Colonic mucosa (tissue), 4 donors: ENCODE results near the gene TARS1. TPM values are rescaled to one million over a fixed set of nuclear protein-coding genes. Genes with fewer than 3 reads are reported as not detected.

Experiments
- DNase-seq: peaks from one replicate; pipeline ENCODE4 v3.0.0-alpha.2; 2020
- H3K27ac ChIP-seq: fragments of 200-600 bp; one replicate; pipeline ENCODE4 v1.8.0; 2021
- H3K27me3 ChIP-seq: fragments of 200-600 bp; one replicate; pipeline ENCODE4 v1.8.0; 2021
- H3K36me3 ChIP-seq: fragments of 200-600 bp; one replicate; pipeline ENCODE4 v1.8.0; 2021
- H3K4me1 ChIP-seq: fragments of 200-600 bp; one replicate; pipeline ENCODE4 v1.8.0; 2021; ENCODE audit warnings: mild to moderate bottlenecking
- H3K4me3 ChIP-seq: fragments of 200-600 bp; one replicate; pipeline ENCODE4 v1.8.0; 2021
- H3K9ac ChIP-seq, 2 donors: one replicate each; pipeline ENCODE4 v1.7.0; 2013; ENCODE audit warnings: control low read depth in 2 of 2, low read depth in 2 of 2, low read length in 2 of 2
- H3K9me3 ChIP-seq: fragments of 200-600 bp; one replicate; pipeline ENCODE4 v1.8.0; 2021
- intact Hi-C: fragments of 100-400 bp; cut with DNase I; formaldehyde crosslinking; loops from one replicate; pipeline ENCODE4 v1.14.1; 2022
- total RNA-seq, 2 donors: library from RNA; stranded (reverse); fragmentation: NEBNext Ultra II Directional in 1 of 2; extraction: Animal tissue kit (Norgen Biotek cat#: 25700) in 1 of 2; gene quantifications; one replicate each; pipeline ENCODE4 v1.2.1, GENCODE V29; 2021
- TF ChIP-seq, protein P1 (sequence below): fragments of 200-600 bp; IDR thresholded peaks from one replicate; pipeline ENCODE4 v1.8.0; 2022; ENCODE audit warnings: antibody characterized with exemption, mild to moderate bottlenecking
- donor health status: healthy.
- donor health status: DM: no; HTN: no; CAD: no.
- donor health status: DM: no; HTN: no; CAD: no.

The TARS1 gene
- total RNA-seq, 2 donors from 2014 or later = 146 to 187 TPM

GRCh38 chr5:33438996-33439395 is 1.8 kb upstream of the TARS1 start:
- no peaks in the 10 kb centered on the region for H3K27me3 ChIP-seq
- intact Hi-C loops = loop anchor here (5.0 kb wide), 1 partner anchor 493 kb away; no protein-coding TSS in a partner anchor
- H3K9me3 ChIP-seq = no peaks in the 10 kb centered on the region
- H3K4me1 ChIP-seq = no peaks in the 10 kb centered on the region
- peak overlapping the region; percentile 70 for H3K4me3 ChIP-seq
- H3K36me3 ChIP-seq = no peaks in the 10 kb centered on the region
- peak overlapping the region in 1 of 2 donors; percentile 97 for H3K9ac ChIP-seq
- TF ChIP-seq, protein P1, sequence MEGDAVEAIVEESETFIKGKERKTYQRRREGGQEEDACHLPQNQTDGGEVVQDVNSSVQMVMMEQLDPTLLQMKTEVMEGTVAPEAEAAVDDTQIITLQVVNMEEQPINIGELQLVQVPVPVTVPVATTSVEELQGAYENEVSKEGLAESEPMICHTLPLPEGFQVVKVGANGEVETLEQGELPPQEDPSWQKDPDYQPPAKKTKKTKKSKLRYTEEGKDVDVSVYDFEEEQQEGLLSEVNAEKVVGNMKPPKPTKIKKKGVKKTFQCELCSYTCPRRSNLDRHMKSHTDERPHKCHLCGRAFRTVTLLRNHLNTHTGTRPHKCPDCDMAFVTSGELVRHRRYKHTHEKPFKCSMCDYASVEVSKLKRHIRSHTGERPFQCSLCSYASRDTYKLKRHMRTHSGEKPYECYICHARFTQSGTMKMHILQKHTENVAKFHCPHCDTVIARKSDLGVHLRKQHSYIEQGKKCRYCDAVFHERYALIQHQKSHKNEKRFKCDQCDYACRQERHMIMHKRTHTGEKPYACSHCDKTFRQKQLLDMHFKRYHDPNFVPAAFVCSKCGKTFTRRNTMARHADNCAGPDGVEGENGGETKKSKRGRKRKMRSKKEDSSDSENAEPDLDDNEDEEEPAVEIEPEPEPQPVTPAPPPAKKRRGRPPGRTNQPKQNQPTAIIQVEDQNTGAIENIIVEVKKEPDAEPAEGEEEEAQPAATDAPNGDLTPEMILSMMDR = no peak
- DNase-seq = no peak
- H3K27ac ChIP-seq = peak overlapping the region; percentile 92

DNA sequence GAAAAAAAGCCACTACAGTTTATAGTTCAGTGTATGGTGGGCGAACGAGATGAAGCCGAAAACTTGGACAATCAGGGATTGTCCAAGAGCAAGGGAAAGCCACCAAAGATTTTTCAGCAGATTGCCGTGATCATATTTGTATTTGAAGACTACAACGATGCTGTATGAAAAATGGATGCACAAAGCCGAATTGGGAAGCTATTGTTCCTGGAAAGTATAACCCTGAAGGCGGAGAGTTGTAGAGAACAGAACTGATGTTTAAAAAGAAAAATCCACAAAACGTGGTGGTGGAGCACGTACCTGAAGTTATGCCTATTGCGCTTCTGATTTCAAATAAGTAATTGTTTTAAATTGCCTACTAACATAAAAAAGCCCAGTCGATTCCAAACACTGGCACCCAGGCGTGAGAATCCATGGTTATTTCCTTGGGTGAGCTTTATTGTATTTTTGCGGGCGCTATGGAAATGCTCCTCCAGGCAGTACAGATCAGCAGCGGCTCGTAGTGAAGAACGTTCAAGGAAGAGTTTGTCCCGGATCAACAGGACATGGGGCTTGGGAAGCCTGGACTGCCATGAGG is 772 bp upstream of the TARS1 start:
- Histone ChIP-seq H3K36me3 (no peaks in the 10 kb centered on the region), H3K4me3 (peak overlapping the region; percentile 70), H3K27me3 (no peaks in the 10 kb centered on the region), H3K9ac (peak overlapping the region; percentile 70 to 97), H3K4me1 (peaks cover 5% of the 10 kb centered on the region), H3K9me3 (no peaks in the 10 kb centered on the region), H3K27ac (peak overlapping the region; percentile 92)
- DNase-seq = no peak
- TF ChIP-seq, protein P1 = no peak
- intact Hi-C loops = loop anchor here (5.0 kb wide), 1 partner anchor 492 kb away; no protein-coding TSS in a partner anchor

DNA sequence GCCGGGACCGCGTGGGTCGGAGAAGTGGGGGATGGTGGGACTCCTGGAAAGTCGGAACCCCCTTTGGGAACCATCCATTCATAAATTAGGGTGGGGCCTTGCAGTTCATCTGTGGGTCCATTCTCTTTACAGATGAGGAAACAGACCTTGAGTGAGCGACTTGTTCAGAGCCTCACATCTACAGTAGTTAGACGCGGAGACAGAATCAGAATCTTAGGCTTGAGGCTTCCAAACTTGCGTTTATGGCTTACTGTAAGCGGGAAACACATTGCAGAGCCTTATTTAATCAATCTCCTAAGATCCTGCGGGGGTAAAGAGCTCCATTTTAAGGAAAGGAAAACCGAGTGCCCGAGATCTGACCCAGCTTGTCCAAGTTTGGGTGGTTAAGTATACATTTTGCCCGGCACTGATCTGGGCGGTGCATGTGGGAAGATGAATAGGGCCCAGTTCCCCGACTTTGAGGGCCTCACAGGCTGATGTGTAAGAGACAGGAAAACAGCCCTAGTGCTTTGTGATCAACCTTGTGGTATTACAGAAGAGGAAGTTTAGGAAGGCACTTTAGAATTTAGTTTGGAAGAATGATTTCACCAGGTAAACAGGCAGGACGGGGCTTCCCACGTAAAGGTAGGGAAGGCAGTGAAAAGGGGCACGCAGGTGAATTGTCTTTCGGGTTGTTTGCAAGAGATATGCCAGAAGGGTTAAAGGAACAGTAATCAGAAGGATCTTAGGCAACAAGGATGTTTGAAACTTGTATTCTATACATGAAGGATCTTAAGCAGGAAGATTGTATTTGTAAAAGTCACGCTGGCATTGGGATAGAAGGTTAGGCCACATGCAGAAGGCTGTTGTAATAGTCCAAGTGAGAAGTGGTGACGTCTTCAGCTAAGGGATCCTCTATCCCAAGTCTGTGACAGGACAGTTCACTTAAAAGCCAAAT is 744 bp downstream of the TARS1 start:
- Histone ChIP-seq H3K4me1 (peaks cover 5% of the 10 kb centered on the region), H3K9me3 (no peaks in the 10 kb centered on the region), H3K27ac (peak overlapping the region; percentile 92), H3K9ac (peak overlapping the region; percentile 80 to 97), H3K36me3 (no peaks in the 10 kb centered on the region), H3K4me3 (peak overlapping the region; percentile 70), H3K27me3 (no peaks in the 10 kb centered on the region)
- intact Hi-C loops = no loop called here
- peak; percentile 42 for DNase-seq
- TF ChIP-seq, protein P1 = no peak

GRCh38 chr5:33444542-33444941 is 3.8 kb downstream of the TARS1 start:
- no peak overlapping the region for H3K9ac ChIP-seq
- H3K4me1 ChIP-seq = peaks cover 5% of the 10 kb centered on the region
- H3K27me3 ChIP-seq = no peaks in the 10 kb centered on the region
- DNase-seq = no peak
- TF ChIP-seq, protein P1 = no peak
- intact Hi-C loops = no loop called here
- H3K27ac ChIP-seq = no peak overlapping the region
- H3K9me3 ChIP-seq = no peaks in the 10 kb centered on the region
- no peak overlapping the region for H3K4me3 ChIP-seq
- no peaks in the 10 kb centered on the region for H3K36me3 ChIP-seq

- H3K27ac ChIP-seq = no peak overlapping the region
- H3K4me3 ChIP-seq = no peak overlapping the region
- TF ChIP-seq, protein P1 = no peak
- no peaks in the 10 kb centered on the region for H3K9me3 ChIP-seq
- no peak overlapping the region for H3K9ac ChIP-seq
- DNase-seq = no peak
- H3K27me3 ChIP-seq = no peaks in the 10 kb centered on the region
- intact Hi-C loops = no loop called here
- peaks cover 5% of the 10 kb centered on the region for H3K4me1 ChIP-seq
- no peaks in the 10 kb centered on the region for H3K36me3 ChIP-seq
Observed at GRCh38 chr5:33445798-33446197, 5.0 kb downstream of the TARS1 start.
